Colon (tissue), 2 donors: ENCODE data around the gene DNAJC5.
"Not testable (repeated sequence)": the region's sequence is repeated elsewhere in the genome, so short reads cannot be mapped to it uniquely, and the experiment has no call there.

Source experiments
- FAIRE-seq: peaks from 2 replicates; lab custom pipeline; 2012; peaks lifted over from hg19 to GRCh38; lab: Jason Lieb, UNC
- donor health status: control.
- donor health status: control.

Gene DNAJC5

GRCh38 chr20:63861365-63861934 is 33.5 kb upstream of the DNAJC5 start, which contains the start of gene ABHD16B:
Gene ABHD16B, plus strand, starts transcription at chr20:63861498. Its CDS starts 43 bp downstream, at chr20:63861541.
- no peak for FAIRE-seq

- no peak for FAIRE-seq
Measured at GRCh38 chr20:63861981-63862901, 32.7 kb upstream of the DNAJC5 start.

GRCh38 chr20:63863021-63863797 is 31.7 kb upstream of the DNAJC5 start:
- no peak for FAIRE-seq

GRCh38 chr20:63863798-63864544 is 31.0 kb upstream of the DNAJC5 start:
- FAIRE-seq = no peak

- FAIRE-seq = no peak
Measured at GRCh38 chr20:63864545-63864977, 30.4 kb upstream of the DNAJC5 start.

GRCh38 chr20:63864978-63865640 is 29.8 kb upstream of the DNAJC5 start, which contains the start of gene TPD52L2:
Gene TPD52L2, plus strand, starts transcription at chr20:63865270. Its CDS starts 96 bp downstream, at chr20:63865366.
- FAIRE-seq = no peak

GRCh38 chr20:63867042-63867441 is 27.9 kb upstream of the DNAJC5 start:
- FAIRE-seq = not testable (repeated sequence)

- FAIRE-seq = no peak
Measured at GRCh38 chr20:63868264-63868663, 26.7 kb upstream of the DNAJC5 start.

- no peak for FAIRE-seq
Measured at GRCh38 chr20:63873477-63873971, 21.4 kb upstream of the DNAJC5 start.

GRCh38 chr20:63874241-63874640 is 20.7 kb upstream of the DNAJC5 start:
- not testable (repeated sequence) for FAIRE-seq

GRCh38 chr20:63876489-63877036 is 18.4 kb upstream of the DNAJC5 start:
- FAIRE-seq = no peak

- no peak for FAIRE-seq
Measured at GRCh38 chr20:63877755-63878470, 17.0 kb upstream of the DNAJC5 start.

GRCh38 chr20:63878899-63879663 is 15.8 kb upstream of the DNAJC5 start:
- no peak for FAIRE-seq

- FAIRE-seq = not testable (repeated sequence)
Measured at GRCh38 chr20:63880901-63881300, 14.0 kb upstream of the DNAJC5 start.

- FAIRE-seq = no peak
Measured at GRCh38 chr20:63881451-63882226, 13.3 kb upstream of the DNAJC5 start.

GRCh38 chr20:63882257-63883200 is 12.4 kb upstream of the DNAJC5 start:
- FAIRE-seq = no peak

- FAIRE-seq = no peak
Measured at GRCh38 chr20:63883201-63883593, 11.7 kb upstream of the DNAJC5 start.
